T-cell (primary cell): Measurements from ENCODE around the gene MAPK8. TPM values are rescaled to one million over a fixed set of nuclear protein-coding genes. Genes with fewer than 3 reads are reported as not detected.
"Not testable (repeated sequence)": the region's sequence is repeated elsewhere in the genome, so short reads cannot be mapped to it uniquely, and the experiment has no call there.

Source experiments
- ATAC-seq, 4 experiments: fragments of 200-7000 bp in 3 of 4; fragments of 150-1000 bp in 1 of 4; cut with Tn5 transposase; replicated peaks in 1 of 4; 1 replicate in 3 of 4; 2 replicates in 1 of 4; pipeline ENCODE4 v1.10.0; 2021; ENCODE audit warnings: moderate library complexity in 3 of 4, mild to moderate bottlenecking in 2 of 4, moderate number of reproducible peaks in 1 of 4
- CTCF ChIA-PET, 2 donors: fragments of 300-600 bp; sonication (Branson Sonifier 250); formaldehyde crosslinking; loops; one replicate each; lab custom pipeline; 2022; ENCODE audit warnings: antibody characterized with exemption in 2 of 2; lab: Charles Lee
- POLR2A ChIA-PET, 2 donors: fragments of 300-600 bp; sonication (Branson Sonifier 250); formaldehyde crosslinking; loops; one replicate each; lab custom pipeline; 2022; ENCODE audit warnings: antibody characterized with exemption in 2 of 2; lab: Charles Lee
- DNase-seq, 35 experiments: peaks; one replicate each; pipeline versions ENCODE4 v3.0.0 to v3.0.0-alpha.2; 2013 to 2023
- H3K27ac ChIP-seq: one replicate; pipeline ENCODE4 v1.5.1; 2013; ENCODE audit warnings: low read length
- H3K27me3 ChIP-seq, 2 experiments: replicated peaks in 1 of 2; 1 replicate in 1 of 2; 2 replicates in 1 of 2; pipeline versions ENCODE4 v1.6.1 to v1.7.0; 2013; ENCODE audit warnings: low read length in 1 of 2, mixed read lengths in 1 of 2; ENCODE audit not compliant: control insufficient read depth in 2 of 2, insufficient read depth in 2 of 2; ENCODE audit errors: extremely low read depth in 1 of 2
- H3K36me3 ChIP-seq, 2 donors: 1 replicate in 1 of 2; 2 replicates in 1 of 2; pipeline versions ENCODE4 v1.6.1 to v1.7.0; 2013; ENCODE audit warnings: low read length in 1 of 2; ENCODE audit not compliant: control insufficient read depth in 2 of 2, insufficient read depth in 1 of 2; ENCODE audit errors: extremely low read depth in 1 of 2
- H3K4me1 ChIP-seq, 2 experiments: 1 replicate in 1 of 2; 2 replicates in 1 of 2; pipeline versions ENCODE4 v1.6.1 to v1.7.0; 2013; ENCODE audit warnings: low read length in 2 of 2, mixed read lengths in 1 of 2; ENCODE audit not compliant: insufficient read depth in 2 of 2, control insufficient read depth in 1 of 2; ENCODE audit errors: extremely low read depth in 1 of 2
- H3K4me3 ChIP-seq, 2 donors: 1 replicate in 1 of 2; 2 replicates in 1 of 2; pipeline versions ENCODE4 v1.5.1 to v1.7.0; 2013; ENCODE audit warnings: mild to moderate bottlenecking in 2 of 2, low read length in 1 of 2, moderate library complexity in 1 of 2; ENCODE audit not compliant: control insufficient read depth in 1 of 2; ENCODE audit errors: extremely low read depth in 1 of 2
- H3K9me3 ChIP-seq: 2 replicates; pipeline ENCODE4 v1.7.0; 2013
- H3K27ac Mint-ChIP-seq, 2 donors: one replicate each; pipeline ENCODE4 v1.8.0; 2020 to 2021; ENCODE audit warnings: mild to moderate bottlenecking in 2 of 2, mixed read lengths in 2 of 2
- H3K27me3 Mint-ChIP-seq, 2 donors: one replicate each; pipeline ENCODE4 v1.8.0; 2021 to 2022; ENCODE audit warnings: mixed read lengths in 2 of 2
- H3K36me3 Mint-ChIP-seq: one replicate; pipeline ENCODE4 v1.8.0; 2021; ENCODE audit warnings: mixed read lengths
- H3K4me1 Mint-ChIP-seq, 3 donors: one replicate each; pipeline ENCODE4 v1.8.0; 2020 to 2022; ENCODE audit warnings: mixed read lengths in 3 of 3, mild to moderate bottlenecking in 1 of 3
- H3K4me3 Mint-ChIP-seq, 3 donors: one replicate each; pipeline ENCODE4 v1.8.0; 2020 to 2022; ENCODE audit warnings: mild to moderate bottlenecking in 3 of 3, mixed read lengths in 3 of 3, moderate library complexity in 3 of 3
- H3K9me3 Mint-ChIP-seq, 3 donors: one replicate each; pipeline ENCODE4 v1.8.0; 2020 to 2022; ENCODE audit warnings: mixed read lengths in 3 of 3
- WGBS: methylation state at CpG from one replicate; pipeline ENCODE4 v1.1.5; 2013; ENCODE audit warnings: missing lambda C conversion rate; ENCODE audit not compliant: insufficient coverage; 5-methylcytosine and 5-hydroxymethylcytosine counted together
- total RNA-seq, 35 experiments: library from RNA in 6 of 35; stranded (reverse) in 6 of 35; fragments of 120-200 nt in 1 of 35; gene quantifications; one replicate each; pipeline versions ENCODE4 v1.2.1 to v1.2.4 and lab custom pipeline; 2013 to 2026

Gene MAPK8
- total RNA-seq, 5 donors from 2014 or later (not counting 1 experiment from before 2014, with no cell fraction given): 35.7 to 49.7 (median 42.4) TPM

GRCh38 chr10:48347539-48347938, 41.1 kb downstream of the MAPK8 start:
- DNase-seq, H3K27ac ChIP-seq, H3K27me3 ChIP-seq, CTCF ChIA-PET, H3K27me3 Mint-ChIP-seq, H3K9me3 ChIP-seq, H3K36me3 ChIP-seq, POLR2A ChIA-PET, ATAC-seq, H3K4me3 ChIP-seq, H3K4me3 Mint-ChIP-seq, H3K4me1 ChIP-seq, H3K27ac Mint-ChIP-seq: not testable (repeated sequence)
- WGBS: no CpG with 5 or more reads among the region's 2 CpGs
- Mint-ChIP-seq H3K4me1 (peaks cover 12 to 14% (median 12%) of the 10 kb centered on the region in 3 donors), H3K9me3 (peaks cover 7 to 30% (median 14%) of the 10 kb centered on the region in 3 donors), H3K36me3 (peaks cover 57% of the 10 kb centered on the region)

GRCh38 chr10:48347943-48348342, 41.5 kb downstream of the MAPK8 start:
- H3K36me3 ChIP-seq, H3K27ac Mint-ChIP-seq, DNase-seq, H3K4me1 ChIP-seq, POLR2A ChIA-PET, H3K4me3 Mint-ChIP-seq, H3K27ac ChIP-seq, CTCF ChIA-PET, H3K27me3 Mint-ChIP-seq, H3K27me3 ChIP-seq, ATAC-seq, H3K4me3 ChIP-seq, H3K9me3 ChIP-seq: not testable (repeated sequence)
- peaks cover 55% of the 10 kb centered on the region for H3K36me3 Mint-ChIP-seq
- 100% methylated on average over 1 of the region's 4 CpGs for WGBS
- peaks cover 7 to 30% (median 17%) of the 10 kb centered on the region in 3 donors for H3K9me3 Mint-ChIP-seq
- peaks cover 10 to 12% (median 10%) of the 10 kb centered on the region in 3 donors for H3K4me1 Mint-ChIP-seq

- no peak overlapping the region for H3K4me3 ChIP-seq
- no peak for ATAC-seq
- Mint-ChIP-seq H3K4me1 (peaks cover 15 to 26% (median 22%) of the 10 kb centered on the region in 3 donors), H3K9me3 (peaks cover 12 to 26% (median 14%) of the 10 kb centered on the region in 3 donors), H3K27ac (no peak overlapping the region), H3K4me3 (no peak overlapping the region), H3K27me3 (no peaks in the 10 kb centered on the region), H3K36me3 (peaks cover 28% of the 10 kb centered on the region)
- H3K4me1 ChIP-seq: no peaks in the 10 kb centered on the region
- POLR2A ChIA-PET: no interaction called here
- H3K27me3 ChIP-seq: no peaks in the 10 kb centered on the region
- H3K27ac ChIP-seq: no peak overlapping the region
- DNase-seq: no peak
- peaks cover 4% of the 10 kb centered on the region for H3K9me3 ChIP-seq
- 100% methylated on average over 1 of the region's 2 CpGs for WGBS
- H3K36me3 ChIP-seq: no peaks in the 10 kb centered on the region
- CTCF ChIA-PET: no interaction called here
Observed at GRCh38 chr10:48353246-48353645, 46.8 kb downstream of the MAPK8 start.

GRCh38 chr10:48357631-48358030, 51.2 kb downstream of the MAPK8 start:
- no CpG with 5 or more reads among the region's 5 CpGs for WGBS
- ChIA-PET CTCF (no interaction called here), POLR2A (no interaction called here)
- H3K4me3 Mint-ChIP-seq: no peak overlapping the region
- no peak overlapping the region for H3K27ac ChIP-seq
- DNase-seq (no peak), ATAC-seq (no peak)
- no peaks in the 10 kb centered on the region for H3K4me1 ChIP-seq
- peaks cover 7 to 16% (median 7%) of the 10 kb centered on the region in 3 donors for H3K9me3 Mint-ChIP-seq
- no peaks in the 10 kb centered on the region for H3K27me3 ChIP-seq
- H3K27ac Mint-ChIP-seq: no peak overlapping the region
- H3K9me3 ChIP-seq: peaks cover 4% of the 10 kb centered on the region
- no peaks in the 10 kb centered on the region for H3K36me3 ChIP-seq
- peaks cover 3% of the 10 kb centered on the region for H3K36me3 Mint-ChIP-seq
- no peak overlapping the region for H3K4me3 ChIP-seq
- H3K4me1 Mint-ChIP-seq: peaks cover 37 to 41% (median 39%) of the 10 kb centered on the region in 3 donors
- H3K27me3 Mint-ChIP-seq: no peaks in the 10 kb centered on the region

- H3K4me1 Mint-ChIP-seq: peaks cover 39% of the 10 kb centered on the region in 3 donors
- H3K4me3 ChIP-seq: no peak overlapping the region
- ATAC-seq: no peak
Observed at GRCh38 chr10:48358162-48358561, 51.7 kb downstream of the MAPK8 start.

GRCh38 chr10:48358838-48359237, 52.4 kb downstream of the MAPK8 start:
- Mint-ChIP-seq H3K4me1 (peaks cover 41 to 46% (median 46%) of the 10 kb centered on the region in 3 donors), H3K27me3 (no peaks in the 10 kb centered on the region), H3K4me3 (no peak overlapping the region), H3K9me3 (peaks cover 2 to 12% (median 3%) of the 10 kb centered on the region in 3 donors), H3K27ac (no peak overlapping the region), H3K36me3 (peaks cover 3% of the 10 kb centered on the region)
- CTCF ChIA-PET: interaction anchor here in 1 of 2 donors (1.0 kb wide), 1 partner anchor 23 kb away, joined by 3 read pairs; no protein-coding TSS in a partner anchor
- no peak for ATAC-seq
- H3K27me3 ChIP-seq: no peaks in the 10 kb centered on the region
- peaks cover 0 to 2% of the 10 kb centered on the region in 2 experiments for H3K4me1 ChIP-seq
- H3K4me3 ChIP-seq: no peak overlapping the region
- no CpG with 5 or more reads among the region's 5 CpGs for WGBS
- DNase-seq: no peak
- H3K9me3 ChIP-seq: peaks cover 4% of the 10 kb centered on the region
- POLR2A ChIA-PET: no interaction called here
- H3K27ac ChIP-seq: no peak overlapping the region
- no peaks in the 10 kb centered on the region for H3K36me3 ChIP-seq

More at GRCh38 chr10:48358162-48358561, 51.7 kb downstream of the MAPK8 start:
- H3K36me3 ChIP-seq: no peaks in the 10 kb centered on the region
- Mint-ChIP-seq H3K27me3 (no peaks in the 10 kb centered on the region), H3K9me3 (peaks cover 2 to 16% (median 7%) of the 10 kb centered on the region in 3 donors), H3K27ac (no peak overlapping the region), H3K36me3 (peaks cover 3% of the 10 kb centered on the region), H3K4me3 (no peak overlapping the region)
- H3K4me1 ChIP-seq: no peaks in the 10 kb centered on the region
- ChIA-PET POLR2A (no interaction called here), CTCF (no interaction called here)
- peaks cover 4% of the 10 kb centered on the region for H3K9me3 ChIP-seq
- WGBS: no CpG with 5 or more reads among the region's 1 CpG
- H3K27me3 ChIP-seq: no peaks in the 10 kb centered on the region
- DNase-seq: no peak
- H3K27ac ChIP-seq: no peak overlapping the region
